HepG2 (cell line): Measurements from ENCODE around the gene ARMH3. TPM values are rescaled to one million over a fixed set of nuclear protein-coding genes. Genes with fewer than 3 reads are reported as not detected.

Experiments
- ATAC-seq: fragments of 200-7000 bp; cut with Tn5 transposase; 3 replicates; pipeline ENCODE4 v1.9.1; 2020; ENCODE audit warnings: mild to moderate bottlenecking, moderate library complexity
- BruUV-seq: library from RNA; stranded (reverse); fragments of 400-500 nt; replicated peaks from 2 replicates; lab custom pipeline; 2021; lab: Mats Ljungman, UMichigan
- CTCF ChIA-PET: fragments of 300-600 bp; formaldehyde crosslinking; extraction: SDS; loops from one replicate; lab custom pipeline; 2021; ENCODE audit warnings: low total read pairs, inconsistent platforms, low intra/inter-chr PET ratio; lab: Yijun Ruan, JAX
- POLR2A ChIA-PET: fragments of 350-600 bp; sonication (Branson Sonifier 250); formaldehyde crosslinking; loops from one replicate; lab custom pipeline; 2020; ENCODE audit warnings: antibody characterized with exemption, inconsistent platforms; lab: Yijun Ruan, JAX
- DNase-seq: peaks from one replicate; pipeline ENCODE4 v3.0.0-alpha.2; 2015; ENCODE audit warnings: low spot score
- FAIRE-seq: peaks from 3 replicates; lab custom pipeline; 2011; peaks lifted over from hg19 to GRCh38; lab: Jason Lieb, UNC
- H2AFZ ChIP-seq: one replicate; pipeline ENCODE4 v1.6.1; 2011; ENCODE audit warnings: low read length, inconsistent platforms
- H3K27ac ChIP-seq: fragments of 300-600 bp; 3 replicates; pipeline ENCODE4 v1.8.0; 2011; ENCODE audit warnings: mixed run types, mild to moderate bottlenecking, mixed read lengths, low read length, inconsistent platforms; ENCODE audit not compliant: insufficient read depth; ENCODE audit errors: extremely low read length
- H3K27me3 ChIP-seq, 2 experiments: fragments of 200-600 bp in 1 of 2; 2 replicates in 1 of 2; 3 replicates in 1 of 2; pipeline versions ENCODE4 v1.6.0 to v1.8.0; 2011; ENCODE audit warnings: low read length in 2 of 2, mild to moderate bottlenecking in 2 of 2, moderate library complexity in 2 of 2, inconsistent platforms in 1 of 2; ENCODE audit not compliant: insufficient read depth in 2 of 2, control insufficient read depth in 1 of 2
- H3K36me3 ChIP-seq, 2 experiments: fragments of 200-600 bp in 1 of 2; replicated peaks in 1 of 2; 2 replicates in 1 of 2; 3 replicates in 1 of 2; pipeline versions ENCODE4 v1.5.1 to v1.8.0; 2011; ENCODE audit warnings: low read length in 2 of 2, inconsistent platforms in 1 of 2; ENCODE audit not compliant: insufficient read depth in 2 of 2, control insufficient read depth in 1 of 2
- H3K4me1 ChIP-seq: 2 replicates; pipeline ENCODE4 v1.5.1; 2012; ENCODE audit warnings: low read length, inconsistent platforms; ENCODE audit not compliant: insufficient read depth
- H3K4me2 ChIP-seq: 2 replicates; pipeline ENCODE4 v1.6.0; 2011; ENCODE audit warnings: low read depth, low read length, inconsistent platforms
- H3K4me3 ChIP-seq, 3 experiments: fragments of 200-600 bp in 1 of 3; sonication (generic), shearing (Covaris generic) in 1 of 3; replicated peaks in 1 of 3; 2 replicates each; pipeline ENCODE4 v1.5.1; 2011 to 2016; ENCODE audit warnings: low read length in 3 of 3, inconsistent platforms in 2 of 3, low read depth in 2 of 3, mild to moderate bottlenecking in 2 of 3, control low read depth in 1 of 3, mixed read lengths in 1 of 3; ENCODE audit not compliant: insufficient read depth in 1 of 3
- H3K79me2 ChIP-seq: one replicate; pipeline ENCODE4 v1.6.1; 2011; ENCODE audit warnings: low read length, inconsistent platforms; ENCODE audit not compliant: insufficient read depth
- H3K9ac ChIP-seq: 2 replicates; pipeline ENCODE4 v1.6.0; 2011; ENCODE audit warnings: mild to moderate bottlenecking, low read depth, low read length, inconsistent platforms; ENCODE audit not compliant: insufficient read depth
- H3K9me3 ChIP-seq: 2 replicates; pipeline ENCODE4 v1.5.1; 2012; ENCODE audit warnings: mild to moderate bottlenecking, low read length
- H4K20me1 ChIP-seq: 2 replicates; pipeline ENCODE4 v1.6.0; 2011; ENCODE audit warnings: inconsistent platforms, mild to moderate bottlenecking, low read length, moderate library complexity; ENCODE audit not compliant: insufficient read depth
- HNRNPLL ChIP-seq: fragments of 200-400 bp; formaldehyde crosslinking; IDR thresholded peaks from 2 replicates; pipeline ENCODE4 v1.6.1; 2017; ENCODE audit warnings: mild to moderate bottlenecking, low read depth, low read length; ENCODE audit not compliant: poor library complexity, severe bottlenecking
- MLLT10 ChIP-seq: sonication (generic); formaldehyde crosslinking; IDR thresholded peaks from 2 replicates; pipeline ENCODE4 v1.4.0; 2020; ENCODE audit warnings: missing genetic modification reagents
- NFKB2 ChIP-seq: sonication (generic); formaldehyde crosslinking; IDR thresholded peaks from 2 replicates; pipeline ENCODE4 v1.4.0; 2020; ENCODE audit warnings: missing genetic modification reagents, borderline replicate concordance
- RFX1 ChIP-seq: fragments of 450-650 bp; IDR thresholded peaks from 2 replicates; pipeline ENCODE4 v1.6.1; 2017
- SNAI1 ChIP-seq: sonication (generic); formaldehyde crosslinking; IDR thresholded peaks from 2 replicates; pipeline ENCODE4 v1.5.0; 2020; ENCODE audit warnings: mild to moderate bottlenecking, missing genetic modification reagents, borderline replicate concordance
- STAG1 ChIP-seq: sonication (generic); formaldehyde crosslinking; IDR thresholded peaks from 2 replicates; pipeline ENCODE4 v1.4.0; 2020; ENCODE audit warnings: missing genetic modification reagents
- TOE1 ChIP-seq: sonication (generic); formaldehyde crosslinking; IDR thresholded peaks from 2 replicates; pipeline ENCODE4 v1.4.0; 2020; ENCODE audit warnings: mild to moderate bottlenecking, missing genetic modification reagents
- ZFYVE20 ChIP-seq: sonication (generic); formaldehyde crosslinking; IDR thresholded peaks from 2 replicates; pipeline ENCODE4 v1.8.0; 2023; ENCODE audit warnings: low read depth, mild to moderate bottlenecking, moderate library complexity, missing genetic modification reagents, borderline replicate concordance
- ZKSCAN5 ChIP-seq: sonication (generic); formaldehyde crosslinking; IDR thresholded peaks from 2 replicates; pipeline ENCODE4 v1.5.1; 2020; ENCODE audit warnings: mild to moderate bottlenecking, missing genetic modification reagents
- ZNF263 ChIP-seq: sonication (generic); formaldehyde crosslinking; IDR thresholded peaks from 2 replicates; pipeline ENCODE4 v1.4.0; 2020; ENCODE audit warnings: missing genetic modification reagents
- WGBS: methylation state at CpG from one replicate; pipeline ENCODE4 v1.1.6; 2017; ENCODE audit warnings: low lambda C conversion rate; 5-methylcytosine and 5-hydroxymethylcytosine counted together
- in situ Hi-C: cut with HindIII; loops from 2 replicates; pipeline ENCODE4 v1.10.0; 2017; ENCODE audit warnings: low pct_unique_long_range_greater_than_20kb; ENCODE audit not compliant: extremely low pct_ligation_motif_present
- intact Hi-C: fragments of 100-400 bp; cut with micrococcal nuclease; formaldehyde crosslinking; loops from one replicate; pipeline ENCODE4 v1.10.0; 2022; ENCODE audit not compliant: unreplicated experiment
- polyA plus RNA-seq, 8 experiments: library from polyadenylated mRNA; depleted of rRNA in 3 of 8; stranded (reverse) in 7 of 8; unstranded in 1 of 8; fragments of >200 nt; fragmentation: Illumina TruSeq in 4 of 8; extraction: Trizol in 4 of 8; gene quantifications; 2 replicates each; pipeline versions ENCODE4 v1.2.1 to v1.2.3, GENCODE V29; 2011 to 2016; ENCODE audit warnings: low read depth in 4 of 8, missing spikeins in 1 of 8, mixed read lengths in 1 of 8; ENCODE audit not compliant: insufficient read depth in 1 of 8
- total RNA-seq, 5 experiments: library from RNA; depleted of rRNA; stranded (reverse); fragments of >200 nt; fragmentation: Illumina TruSeq; extraction: Trizol; gene quantifications; 2 replicates each; pipeline ENCODE4 v1.2.3, GENCODE V29; 2016; ENCODE audit warnings: low read depth in 1 of 5
- TF ChIP-seq, protein P1 (sequence below): sonication (generic); formaldehyde crosslinking; conservative IDR thresholded peaks from 2 replicates; pipeline ENCODE4 v1.5.0; 2020; ENCODE audit warnings: missing genetic modification reagents
- TF ChIP-seq, protein P2 (sequence below): sonication (generic); formaldehyde crosslinking; IDR thresholded peaks from 2 replicates; pipeline ENCODE4 v1.5.0; 2020; ENCODE audit warnings: mild to moderate bottlenecking, missing genetic modification reagents, moderate library complexity
- TF ChIP-seq, protein P3 (sequence below): sonication (generic); formaldehyde crosslinking; IDR thresholded peaks from 2 replicates; pipeline ENCODE4 v1.4.0; 2020; ENCODE audit warnings: mild to moderate bottlenecking, missing genetic modification reagents
- TF ChIP-seq, protein P4 (sequence below): sonication (generic); formaldehyde crosslinking; IDR thresholded peaks from 2 replicates; pipeline ENCODE4 v1.4.0; 2020; ENCODE audit warnings: missing genetic modification reagents
- TF ChIP-seq, protein P5 (sequence below): IDR thresholded peaks from 2 replicates; pipeline ENCODE4 v1.6.1; 2016; ENCODE audit warnings: low read depth

Gene ARMH3
- total and polyA plus RNA-seq, 2 of the 13 experiments (the other 11 are each of a cell fraction or from before 2014, with no cell fraction given), result 8.4 to 16.9 TPM

DNA sequence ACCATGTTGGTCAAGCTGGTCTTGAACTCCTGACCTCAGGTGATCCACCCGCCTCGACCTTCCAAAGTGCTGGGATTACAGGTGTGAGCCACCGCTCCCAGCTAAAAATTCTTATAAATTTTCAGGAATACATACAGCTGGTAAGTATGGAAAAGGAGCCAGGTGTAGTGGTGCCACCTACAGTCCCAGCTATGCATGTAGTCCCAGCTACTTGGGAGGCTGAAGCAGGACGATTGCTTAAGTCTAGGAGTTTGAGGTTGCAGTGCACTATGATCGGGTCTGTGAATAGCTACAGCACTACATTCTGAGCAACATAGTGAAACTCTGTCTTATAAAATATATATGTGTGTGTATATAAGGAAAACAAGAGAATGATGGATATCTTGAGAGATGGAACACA lies 45.2 kb upstream of the ARMH3 start:
- intact Hi-C loops, result no loop called here
- no peaks in the 10 kb centered on the region for H3K27me3 ChIP-seq
- H4K20me1 ChIP-seq, result no peaks in the 10 kb centered on the region
- no peak overlapping the region for H2AFZ ChIP-seq
- no peaks in the 10 kb centered on the region for H3K79me2 ChIP-seq
- ChIA-PET POLR2A (interaction anchor here (1.0 to 3.5 kb wide), 2 partner anchors 13 to 18 kb away, joined by 3 to 28 read pairs; no protein-coding TSS in a partner anchor), CTCF (no interaction called here)
- H3K36me3 ChIP-seq, result no peaks in the 10 kb centered on the region
- no peak overlapping the region for H3K4me3 ChIP-seq
- H3K9ac ChIP-seq, result no peak overlapping the region
- H3K4me2 ChIP-seq, result no peak overlapping the region
- in situ Hi-C loops, result no loop called here
- no peak overlapping the region for H3K27ac ChIP-seq
- FAIRE-seq (peak; percentile 84), DNase-seq (no peak), ATAC-seq (peak; percentile 89)
- WGBS, result 36% methylated on average over 5 of the region's 5 CpGs
- no peaks in the 10 kb centered on the region for H3K4me1 ChIP-seq
- no peaks in the 10 kb centered on the region for H3K9me3 ChIP-seq
- no TSS peak for BruUV-seq
- TF ChIP-seq, protein P1, sequence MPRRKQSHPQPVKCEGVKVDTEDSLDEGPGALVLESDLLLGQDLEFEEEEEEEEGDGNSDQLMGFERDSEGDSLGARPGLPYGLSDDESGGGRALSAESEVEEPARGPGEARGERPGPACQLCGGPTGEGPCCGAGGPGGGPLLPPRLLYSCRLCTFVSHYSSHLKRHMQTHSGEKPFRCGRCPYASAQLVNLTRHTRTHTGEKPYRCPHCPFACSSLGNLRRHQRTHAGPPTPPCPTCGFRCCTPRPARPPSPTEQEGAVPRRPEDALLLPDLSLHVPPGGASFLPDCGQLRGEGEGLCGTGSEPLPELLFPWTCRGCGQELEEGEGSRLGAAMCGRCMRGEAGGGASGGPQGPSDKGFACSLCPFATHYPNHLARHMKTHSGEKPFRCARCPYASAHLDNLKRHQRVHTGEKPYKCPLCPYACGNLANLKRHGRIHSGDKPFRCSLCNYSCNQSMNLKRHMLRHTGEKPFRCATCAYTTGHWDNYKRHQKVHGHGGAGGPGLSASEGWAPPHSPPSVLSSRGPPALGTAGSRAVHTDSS (CRISPR knock-in tag), result no peak
- no peak for TF ChIP-seq SNAI1 (CRISPR knock-in tag)
- TF ChIP-seq, protein P2, sequence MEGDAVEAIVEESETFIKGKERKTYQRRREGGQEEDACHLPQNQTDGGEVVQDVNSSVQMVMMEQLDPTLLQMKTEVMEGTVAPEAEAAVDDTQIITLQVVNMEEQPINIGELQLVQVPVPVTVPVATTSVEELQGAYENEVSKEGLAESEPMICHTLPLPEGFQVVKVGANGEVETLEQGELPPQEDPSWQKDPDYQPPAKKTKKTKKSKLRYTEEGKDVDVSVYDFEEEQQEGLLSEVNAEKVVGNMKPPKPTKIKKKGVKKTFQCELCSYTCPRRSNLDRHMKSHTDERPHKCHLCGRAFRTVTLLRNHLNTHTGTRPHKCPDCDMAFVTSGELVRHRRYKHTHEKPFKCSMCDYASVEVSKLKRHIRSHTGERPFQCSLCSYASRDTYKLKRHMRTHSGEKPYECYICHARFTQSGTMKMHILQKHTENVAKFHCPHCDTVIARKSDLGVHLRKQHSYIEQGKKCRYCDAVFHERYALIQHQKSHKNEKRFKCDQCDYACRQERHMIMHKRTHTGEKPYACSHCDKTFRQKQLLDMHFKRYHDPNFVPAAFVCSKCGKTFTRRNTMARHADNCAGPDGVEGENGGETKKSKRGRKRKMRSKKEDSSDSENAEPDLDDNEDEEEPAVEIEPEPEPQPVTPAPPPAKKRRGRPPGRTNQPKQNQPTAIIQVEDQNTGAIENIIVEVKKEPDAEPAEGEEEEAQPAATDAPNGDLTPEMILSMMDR (CRISPR knock-in tag), result peak; percentile 49
- TF ChIP-seq RFX1, result no peak
- TF ChIP-seq ZKSCAN5 (CRISPR knock-in tag), result no peak
- TF ChIP-seq, protein P3, sequence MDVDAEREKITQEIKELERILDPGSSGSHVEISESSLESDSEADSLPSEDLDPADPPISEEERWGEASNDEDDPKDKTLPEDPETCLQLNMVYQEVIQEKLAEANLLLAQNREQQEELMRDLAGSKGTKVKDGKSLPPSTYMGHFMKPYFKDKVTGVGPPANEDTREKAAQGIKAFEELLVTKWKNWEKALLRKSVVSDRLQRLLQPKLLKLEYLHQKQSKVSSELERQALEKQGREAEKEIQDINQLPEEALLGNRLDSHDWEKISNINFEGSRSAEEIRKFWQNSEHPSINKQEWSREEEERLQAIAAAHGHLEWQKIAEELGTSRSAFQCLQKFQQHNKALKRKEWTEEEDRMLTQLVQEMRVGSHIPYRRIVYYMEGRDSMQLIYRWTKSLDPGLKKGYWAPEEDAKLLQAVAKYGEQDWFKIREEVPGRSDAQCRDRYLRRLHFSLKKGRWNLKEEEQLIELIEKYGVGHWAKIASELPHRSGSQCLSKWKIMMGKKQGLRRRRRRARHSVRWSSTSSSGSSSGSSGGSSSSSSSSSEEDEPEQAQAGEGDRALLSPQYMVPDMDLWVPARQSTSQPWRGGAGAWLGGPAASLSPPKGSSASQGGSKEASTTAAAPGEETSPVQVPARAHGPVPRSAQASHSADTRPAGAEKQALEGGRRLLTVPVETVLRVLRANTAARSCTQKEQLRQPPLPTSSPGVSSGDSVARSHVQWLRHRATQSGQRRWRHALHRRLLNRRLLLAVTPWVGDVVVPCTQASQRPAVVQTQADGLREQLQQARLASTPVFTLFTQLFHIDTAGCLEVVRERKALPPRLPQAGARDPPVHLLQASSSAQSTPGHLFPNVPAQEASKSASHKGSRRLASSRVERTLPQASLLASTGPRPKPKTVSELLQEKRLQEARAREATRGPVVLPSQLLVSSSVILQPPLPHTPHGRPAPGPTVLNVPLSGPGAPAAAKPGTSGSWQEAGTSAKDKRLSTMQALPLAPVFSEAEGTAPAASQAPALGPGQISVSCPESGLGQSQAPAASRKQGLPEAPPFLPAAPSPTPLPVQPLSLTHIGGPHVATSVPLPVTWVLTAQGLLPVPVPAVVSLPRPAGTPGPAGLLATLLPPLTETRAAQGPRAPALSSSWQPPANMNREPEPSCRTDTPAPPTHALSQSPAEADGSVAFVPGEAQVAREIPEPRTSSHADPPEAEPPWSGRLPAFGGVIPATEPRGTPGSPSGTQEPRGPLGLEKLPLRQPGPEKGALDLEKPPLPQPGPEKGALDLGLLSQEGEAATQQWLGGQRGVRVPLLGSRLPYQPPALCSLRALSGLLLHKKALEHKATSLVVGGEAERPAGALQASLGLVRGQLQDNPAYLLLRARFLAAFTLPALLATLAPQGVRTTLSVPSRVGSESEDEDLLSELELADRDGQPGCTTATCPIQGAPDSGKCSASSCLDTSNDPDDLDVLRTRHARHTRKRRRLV, result no peak
- no peak for TF ChIP-seq ZNF263 (CRISPR knock-in tag)
- TF ChIP-seq, protein P4, sequence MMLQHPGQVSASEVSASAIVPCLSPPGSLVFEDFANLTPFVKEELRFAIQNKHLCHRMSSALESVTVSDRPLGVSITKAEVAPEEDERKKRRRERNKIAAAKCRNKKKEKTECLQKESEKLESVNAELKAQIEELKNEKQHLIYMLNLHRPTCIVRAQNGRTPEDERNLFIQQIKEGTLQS (CRISPR knock-in tag), result no peak
- TF ChIP-seq NFKB2 (CRISPR knock-in tag), result no peak
- peak; percentile 25 for TF ChIP-seq HNRNPLL
- no peak for TF ChIP-seq ZFYVE20
- TF ChIP-seq STAG1 (CRISPR knock-in tag), result peak; percentile 19; the same call in 1 of the 2 replicates
- TF ChIP-seq, protein P5, sequence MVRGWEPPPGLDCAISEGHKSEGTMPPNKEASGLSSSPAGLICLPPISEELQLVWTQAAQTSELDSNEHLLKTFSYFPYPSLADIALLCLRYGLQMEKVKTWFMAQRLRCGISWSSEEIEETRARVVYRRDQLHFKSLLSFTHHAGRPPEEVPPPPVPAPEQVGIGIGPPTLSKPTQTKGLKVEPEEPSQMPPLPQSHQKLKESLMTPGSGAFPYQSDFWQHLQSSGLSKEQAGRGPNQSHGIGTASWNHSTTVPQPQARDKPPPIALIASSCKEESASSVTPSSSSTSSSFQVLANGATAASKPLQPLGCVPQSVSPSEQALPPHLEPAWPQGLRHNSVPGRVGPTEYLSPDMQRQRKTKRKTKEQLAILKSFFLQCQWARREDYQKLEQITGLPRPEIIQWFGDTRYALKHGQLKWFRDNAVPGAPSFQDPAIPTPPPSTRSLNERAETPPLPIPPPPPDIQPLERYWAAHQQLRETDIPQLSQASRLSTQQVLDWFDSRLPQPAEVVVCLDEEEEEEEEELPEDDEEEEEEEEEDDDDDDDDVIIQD (CRISPR knock-in tag), result no peak
- TF ChIP-seq MLLT10 (CRISPR knock-in tag), result no peak
- TF ChIP-seq TOE1, result no peak
